Mammary epithelial cell (primary cell): Measurements from ENCODE around the gene GADD45B.
"Not testable (repeated sequence)": the region's sequence is repeated elsewhere in the genome, so short reads cannot be mapped to it uniquely, and the experiment has no call there.

ENCODE experiments used
- EZH2 ChIP-seq: IDR thresholded peaks from 2 replicates; pipeline ENCODE4 v1.6.1; 2012; ENCODE audit warnings: low read length, inconsistent platforms, borderline replicate concordance
- TF ChIP-seq, protein P1 (sequence below), 2 donors: IDR thresholded peaks in 1 of 2; conservative IDR thresholded peaks in 1 of 2; 2 replicates each; pipeline ENCODE4 v1.5.1; 2011 to 2012; ENCODE audit warnings: inconsistent platforms in 2 of 2, low read length in 2 of 2, mild to moderate bottlenecking in 2 of 2, control low read depth in 1 of 2, low read depth in 1 of 2; ENCODE audit not compliant: insufficient read depth in 1 of 2; ENCODE audit errors: extremely low read depth in 1 of 2

DNA sequence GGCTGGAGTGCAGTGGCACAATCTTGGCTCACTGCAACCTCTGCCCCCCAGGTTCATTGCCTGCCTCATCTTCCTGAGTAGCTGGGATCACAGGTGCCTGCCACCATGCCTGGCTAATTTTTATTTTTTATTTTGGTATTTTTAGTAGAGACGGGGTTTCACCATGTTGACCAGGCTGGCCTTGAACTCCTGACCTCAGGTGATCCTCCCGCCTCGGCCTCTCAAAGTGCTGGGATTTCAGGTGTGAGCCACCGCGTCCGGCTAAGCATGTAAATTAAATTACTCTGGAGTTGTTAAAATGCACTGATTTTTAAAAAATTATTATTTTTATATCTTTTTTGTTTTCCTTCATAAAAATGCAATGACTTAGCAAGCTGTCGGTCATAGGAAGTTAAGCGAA, 30.7 kb downstream of the GADD45B start:
- TF ChIP-seq, protein P1, sequence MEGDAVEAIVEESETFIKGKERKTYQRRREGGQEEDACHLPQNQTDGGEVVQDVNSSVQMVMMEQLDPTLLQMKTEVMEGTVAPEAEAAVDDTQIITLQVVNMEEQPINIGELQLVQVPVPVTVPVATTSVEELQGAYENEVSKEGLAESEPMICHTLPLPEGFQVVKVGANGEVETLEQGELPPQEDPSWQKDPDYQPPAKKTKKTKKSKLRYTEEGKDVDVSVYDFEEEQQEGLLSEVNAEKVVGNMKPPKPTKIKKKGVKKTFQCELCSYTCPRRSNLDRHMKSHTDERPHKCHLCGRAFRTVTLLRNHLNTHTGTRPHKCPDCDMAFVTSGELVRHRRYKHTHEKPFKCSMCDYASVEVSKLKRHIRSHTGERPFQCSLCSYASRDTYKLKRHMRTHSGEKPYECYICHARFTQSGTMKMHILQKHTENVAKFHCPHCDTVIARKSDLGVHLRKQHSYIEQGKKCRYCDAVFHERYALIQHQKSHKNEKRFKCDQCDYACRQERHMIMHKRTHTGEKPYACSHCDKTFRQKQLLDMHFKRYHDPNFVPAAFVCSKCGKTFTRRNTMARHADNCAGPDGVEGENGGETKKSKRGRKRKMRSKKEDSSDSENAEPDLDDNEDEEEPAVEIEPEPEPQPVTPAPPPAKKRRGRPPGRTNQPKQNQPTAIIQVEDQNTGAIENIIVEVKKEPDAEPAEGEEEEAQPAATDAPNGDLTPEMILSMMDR (conservative IDR thresholded peaks at IDR 0.05 in 1 of 2, IDR thresholded peaks at IDR 0.05 in 1 of 2; ENCODE audit: extremely low read depth in 1 of 2, insufficient read depth in 1 of 2, low read depth in 1 of 2, low read length in 2 of 2) = not testable (repeated sequence)
- not testable (repeated sequence) for TF ChIP-seq EZH2
